KBM-7 (cell line): ENCODE data around the gene AKT1S1.
"Not testable (repeated sequence)": the region's sequence is repeated elsewhere in the genome, so short reads cannot be mapped to it uniquely, and the experiment has no call there.

Experiments used
- DNase-seq: peaks from one replicate; pipeline ENCODE4 v3.0.0-alpha.2; 2015
- in situ Hi-C: fragments of 300-500 bp; cut with MboI; formaldehyde crosslinking; loops from 2 replicates; pipeline ENCODE4 v1.14.3; 2020; ENCODE audit warnings: low sequenced_read_pairs, low pct_unique_long_range_greater_than_20kb, mixed read lengths

Gene AKT1S1

DNA sequence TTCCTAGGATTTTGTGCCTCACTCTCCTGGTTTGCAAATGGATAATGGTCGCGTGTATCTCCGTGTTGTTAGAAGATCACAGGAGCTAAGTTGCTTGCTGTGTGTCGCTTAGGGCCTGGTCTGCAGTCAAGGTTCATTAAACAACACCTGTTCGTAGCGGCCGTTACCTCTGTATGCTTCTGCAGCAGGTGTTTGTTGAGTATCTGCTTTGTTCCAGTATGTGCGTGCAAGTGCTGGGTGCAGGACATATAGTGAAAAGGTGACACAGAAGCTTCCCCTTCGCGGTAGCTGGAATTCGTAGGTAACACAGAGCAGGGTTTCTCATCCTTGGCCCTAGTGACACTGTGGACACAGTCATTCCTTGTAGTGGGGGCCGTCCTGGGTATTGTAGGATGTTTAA, 53.7 kb downstream of the AKT1S1 start:
- in situ Hi-C loops: no loop called here
- DNase-seq: no peak

DNA sequence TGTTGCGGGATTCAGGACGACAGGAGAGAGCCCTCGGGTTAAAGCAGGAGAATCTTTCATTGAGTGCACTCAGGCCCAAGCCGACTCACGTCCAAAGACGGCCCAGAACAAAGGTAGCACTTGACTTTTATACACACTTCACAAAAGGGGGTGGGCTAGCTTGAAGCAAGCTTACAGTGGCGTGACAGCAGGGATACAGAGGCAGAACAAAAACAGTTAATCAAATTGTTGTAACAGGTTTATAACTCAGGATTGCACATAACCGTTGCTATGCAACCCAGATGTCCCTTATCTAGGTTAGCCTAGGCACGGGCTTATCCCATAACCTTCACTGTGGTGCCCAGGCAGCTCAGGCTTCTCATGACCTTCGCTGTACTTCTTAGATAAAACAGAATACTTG, 57.0 kb downstream of the AKT1S1 start:
- in situ Hi-C loops: no loop called here
- DNase-seq: no peak

DNA sequence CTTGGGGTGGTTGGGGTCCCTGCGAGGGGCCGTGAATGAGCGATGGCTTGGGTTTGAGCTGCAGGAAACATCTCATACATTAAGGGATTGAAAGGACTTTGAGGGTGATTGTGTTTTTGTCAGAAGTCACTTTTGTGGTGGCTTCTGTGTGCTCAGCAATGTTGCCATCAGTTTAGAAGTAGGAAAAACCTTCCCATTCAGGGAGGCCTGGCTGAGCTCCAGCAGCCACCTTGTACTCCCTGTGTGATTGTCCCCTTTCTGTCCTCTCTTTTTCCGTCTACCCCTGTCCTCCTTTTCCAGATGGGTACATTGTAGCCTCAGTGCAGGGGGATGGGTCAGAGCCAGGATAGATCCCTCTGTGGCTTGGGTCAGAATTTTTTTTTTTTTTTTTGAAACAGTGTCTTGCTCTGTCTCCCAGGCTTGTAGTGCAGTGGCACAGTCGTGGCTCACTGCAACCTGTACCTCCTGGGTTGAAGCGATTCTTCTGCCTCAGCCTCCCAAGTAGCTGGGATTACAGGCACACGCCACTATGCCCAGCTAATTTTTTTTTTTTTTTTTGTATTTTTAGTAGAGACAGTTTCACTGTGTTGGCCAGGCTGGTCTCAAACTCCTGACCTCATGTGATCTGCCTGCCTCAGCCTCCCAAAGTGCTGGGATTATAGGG, 57.6 kb downstream of the AKT1S1 start:
- DNase-seq, in situ Hi-C loops: not testable (repeated sequence)
